Right forelimb (tissue), 1 donor: ENCODE results near the gene FCHO1.
A peak's percentile ranks its signal among the peaks of the same experiment; 100 is the strongest.
"Not testable (repeated sequence)": the region's sequence is repeated elsewhere in the genome, so short reads cannot be mapped to it uniquely, and the experiment has no call there.

Source experiments
- DNase-seq: peaks from one replicate; pipeline ENCODE4 v3.0.0-alpha.2; 2018

Gene FCHO1

DNA sequence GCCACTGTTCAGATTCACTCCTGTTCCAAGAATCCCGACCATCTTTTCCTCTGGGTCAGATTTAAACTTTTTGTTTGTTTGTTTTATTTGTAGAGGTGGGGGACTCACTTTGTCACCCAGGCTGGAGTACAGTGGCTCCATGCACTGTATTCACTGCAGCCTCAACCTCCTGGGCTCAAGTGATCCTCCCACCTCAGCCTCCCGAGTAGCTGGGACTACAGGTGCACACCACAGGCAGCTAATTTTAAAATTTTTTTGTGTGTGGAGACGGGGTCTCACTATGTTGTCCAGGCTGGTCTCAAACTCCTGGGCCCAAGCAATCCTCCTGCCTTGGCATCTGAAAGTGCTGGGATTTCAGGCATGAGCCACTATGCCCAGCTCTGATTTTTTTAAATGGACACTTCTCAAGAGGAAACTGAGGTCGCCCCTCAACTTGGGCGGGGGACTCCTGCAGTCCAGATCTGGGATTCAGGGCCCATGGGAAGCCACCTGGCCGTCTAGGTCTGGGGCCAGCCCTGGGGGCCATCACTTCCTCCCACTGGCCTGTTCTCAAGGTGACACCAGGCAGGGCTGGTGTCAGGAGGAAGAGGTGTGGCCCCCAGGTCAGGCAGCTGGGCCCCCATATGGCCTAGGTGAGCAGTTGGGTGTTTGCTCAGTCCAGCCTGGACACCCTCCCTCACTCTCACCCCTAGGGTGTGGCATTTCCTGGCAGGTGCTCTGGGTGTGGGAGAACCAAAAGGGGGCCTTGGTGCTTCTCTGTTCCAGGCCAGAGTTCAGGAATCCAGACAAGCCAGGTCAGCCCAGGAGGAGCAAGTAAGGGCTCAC is 44.9 kb downstream of the FCHO1 start:
- DNase-seq: no peak

DNA sequence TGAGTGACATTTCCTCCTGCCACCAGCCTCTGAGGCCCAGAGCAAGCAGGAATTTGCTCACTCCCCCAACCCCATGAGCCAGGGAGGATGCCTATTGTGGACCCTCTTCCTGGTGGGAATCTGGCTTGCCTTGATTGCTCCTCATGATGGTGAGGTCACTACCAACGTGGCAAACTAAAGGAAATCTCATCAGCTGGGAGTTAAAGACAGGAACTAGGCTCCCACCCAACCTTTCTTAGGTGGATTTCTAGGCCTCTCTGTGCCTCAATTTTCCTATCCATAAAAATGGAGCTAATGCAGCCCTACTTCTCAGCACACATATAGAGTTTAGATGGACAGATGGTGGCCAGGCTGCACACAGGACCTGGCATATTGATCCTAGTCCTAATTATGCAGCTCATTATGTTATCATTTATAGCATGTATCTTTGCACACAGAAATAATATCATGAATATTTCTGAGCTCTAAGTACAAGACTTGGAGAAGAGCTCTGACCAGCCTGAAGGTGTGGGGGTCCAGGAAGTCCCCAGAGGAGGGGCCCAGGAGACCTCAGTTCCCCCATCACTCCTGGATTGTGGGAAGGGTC is 45.7 kb downstream of the FCHO1 start:
- no peak for DNase-seq

GRCh38 chr19:17797424-17798201 is 46.3 kb downstream of the FCHO1 start:
- DNase-seq: no peak

DNA sequence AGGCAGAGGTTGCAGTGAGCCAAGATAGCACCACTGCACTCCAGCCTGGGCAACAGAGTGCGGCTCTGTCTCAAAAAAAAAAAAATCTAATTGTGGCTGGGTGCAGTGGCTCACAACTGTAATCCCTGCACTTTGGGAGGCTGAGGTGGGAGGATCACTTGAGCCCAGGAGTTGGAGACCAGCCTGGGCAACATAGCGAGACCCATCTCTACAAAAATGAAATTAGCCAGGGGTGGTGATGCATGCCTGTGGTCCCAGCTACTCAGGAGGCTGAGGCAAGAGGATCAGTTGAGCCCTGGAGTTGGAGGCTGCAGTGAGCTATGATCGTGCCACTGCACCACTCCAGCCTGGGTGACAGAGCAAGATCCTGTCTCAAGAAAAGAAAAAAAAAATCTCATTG is 47.3 kb downstream of the FCHO1 start:
- not testable (repeated sequence) for DNase-seq

GRCh38 chr19:17802137-17802858 is 51.0 kb downstream of the FCHO1 start:
- DNase-seq: no peak

DNA sequence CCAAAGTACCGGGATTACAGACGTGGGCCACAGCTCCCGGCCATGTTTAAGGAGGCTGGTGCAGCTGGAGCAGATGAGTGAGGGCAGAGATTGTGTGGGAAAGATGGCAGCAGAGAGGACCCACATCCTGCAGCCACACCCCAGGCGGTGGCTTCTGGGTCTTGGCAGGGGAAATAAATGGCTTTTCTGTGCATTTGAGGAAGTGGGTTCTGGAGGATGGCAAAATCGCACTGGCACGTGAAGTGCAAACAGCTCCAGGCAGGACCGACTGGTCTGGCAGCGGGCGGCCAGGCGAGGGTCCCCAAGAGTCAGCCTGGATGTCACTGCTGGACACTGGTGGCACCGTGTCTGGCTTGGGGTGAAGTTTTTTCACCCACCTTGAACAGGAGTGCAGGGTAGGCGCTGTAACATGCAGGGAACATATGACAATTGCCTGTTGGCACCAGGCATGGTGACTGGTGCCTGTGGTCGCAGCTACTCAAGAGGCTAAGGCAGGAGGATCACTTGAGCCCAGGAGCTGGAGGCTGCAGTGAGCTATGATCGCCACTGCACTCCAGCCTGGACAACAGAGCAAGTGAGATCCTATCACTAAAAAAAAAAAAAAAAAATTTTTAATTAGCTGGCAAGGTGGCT is 52.1 kb downstream of the FCHO1 start:
- DNase-seq: no peak

DNA sequence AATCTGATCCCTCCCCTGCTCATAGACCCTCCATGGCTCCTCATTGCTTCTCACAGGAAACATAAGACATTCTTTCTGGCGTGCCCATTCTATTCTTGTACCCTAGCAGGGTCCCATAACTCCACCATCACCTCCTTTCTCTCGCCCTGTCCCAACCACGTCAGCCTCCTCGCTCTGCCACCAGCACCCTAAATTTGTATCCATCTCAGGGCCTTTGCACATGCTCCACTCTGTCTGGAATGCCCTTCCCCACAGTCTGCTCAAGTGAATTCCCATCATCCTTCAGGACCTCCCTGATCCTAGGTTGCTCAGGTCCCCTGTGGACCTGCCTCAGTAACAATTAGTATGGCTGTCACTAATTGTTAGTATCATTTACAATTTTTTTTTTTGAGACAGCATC is 54.1 kb downstream of the FCHO1 start:
- no peak for DNase-seq

GRCh38 chr19:17806945-17807344 is 55.7 kb downstream of the FCHO1 start:
- DNase-seq: no peak

- DNase-seq: no peak
These were observed 56.5 kb downstream of the FCHO1 start for GRCh38 chr19:17807731-17808316.

DNA sequence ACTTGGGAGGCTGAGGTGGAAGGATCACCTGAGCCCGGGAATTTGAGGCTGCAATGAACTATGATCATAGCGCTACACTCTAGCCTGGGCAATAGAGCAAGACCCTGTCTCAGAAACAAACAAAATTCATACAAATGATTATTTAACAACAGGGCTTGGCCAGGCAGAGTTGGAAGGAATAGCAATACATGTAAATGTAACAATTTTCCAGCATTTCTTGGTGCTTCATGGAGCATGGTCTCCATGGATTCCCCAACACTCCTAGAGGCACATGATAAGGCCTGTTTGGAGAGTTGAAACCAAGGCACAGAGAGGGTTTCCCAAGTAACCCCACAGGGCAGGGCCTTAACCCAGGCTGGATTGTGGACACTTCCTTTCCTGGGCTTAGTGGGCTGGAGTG is 59.8 kb downstream of the FCHO1 start:
- DNase-seq: no peak

GRCh38 chr19:17811681-17812080 is 60.4 kb downstream of the FCHO1 start:
- no peak for DNase-seq

DNA sequence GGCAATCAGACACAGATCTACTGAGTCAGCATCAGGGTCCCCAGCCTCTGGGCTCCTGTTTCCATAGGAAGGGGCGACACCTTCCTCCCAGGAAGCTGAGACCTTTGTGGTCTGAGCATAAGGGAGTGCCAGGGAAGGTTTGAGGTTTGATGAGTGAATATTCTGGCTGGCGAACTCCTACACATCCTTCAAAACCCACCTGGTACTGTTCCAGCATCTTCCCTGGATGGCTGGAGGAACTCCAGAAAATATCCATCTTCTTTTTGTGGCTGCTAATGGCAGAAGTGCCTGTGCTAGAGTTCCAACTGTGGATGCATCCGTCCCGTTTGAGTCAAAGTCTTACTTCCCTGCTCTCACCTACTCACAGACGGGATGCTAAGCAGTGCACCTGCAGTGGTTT is 60.8 kb downstream of the FCHO1 start:
- no peak for DNase-seq

GRCh38 chr19:17817668-17818363 is 66.5 kb downstream of the FCHO1 start:
- DNase-seq: no peak

DNA sequence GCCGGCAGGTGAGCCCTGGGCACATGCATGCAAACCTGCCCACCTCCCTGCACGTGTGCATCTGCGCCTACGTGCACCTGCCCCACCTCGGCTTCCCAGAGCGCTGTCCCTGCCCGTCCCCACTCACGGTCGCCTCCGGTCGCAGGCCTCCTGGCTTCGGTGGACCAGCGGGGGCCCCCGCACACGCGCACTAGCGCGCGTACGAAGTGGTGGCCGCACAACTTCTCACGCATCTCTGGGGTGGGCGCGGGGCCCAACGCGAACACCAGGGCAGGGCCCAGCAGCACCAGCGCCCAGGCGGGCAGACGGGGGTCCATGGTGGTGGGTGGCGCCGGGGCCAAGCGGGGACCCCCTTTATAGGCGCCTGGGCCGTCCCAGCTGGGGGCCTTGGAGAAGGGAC is 69.9 kb downstream of the FCHO1 start, which contains the start of gene INSL3:
INSL3 (minus strand) TSS at position 330 of the 400 bp plus-strand sequence; CDS start at position 317, 13 bp downstream.
- DNase-seq: no peak

- no peak for DNase-seq
These were observed 73.1 kb downstream of the FCHO1 start for GRCh38 chr19:17824339-17824738.

GRCh38 chr19:17826508-17827056 is 75.3 kb downstream of the FCHO1 start:
- no peak for DNase-seq

DNA sequence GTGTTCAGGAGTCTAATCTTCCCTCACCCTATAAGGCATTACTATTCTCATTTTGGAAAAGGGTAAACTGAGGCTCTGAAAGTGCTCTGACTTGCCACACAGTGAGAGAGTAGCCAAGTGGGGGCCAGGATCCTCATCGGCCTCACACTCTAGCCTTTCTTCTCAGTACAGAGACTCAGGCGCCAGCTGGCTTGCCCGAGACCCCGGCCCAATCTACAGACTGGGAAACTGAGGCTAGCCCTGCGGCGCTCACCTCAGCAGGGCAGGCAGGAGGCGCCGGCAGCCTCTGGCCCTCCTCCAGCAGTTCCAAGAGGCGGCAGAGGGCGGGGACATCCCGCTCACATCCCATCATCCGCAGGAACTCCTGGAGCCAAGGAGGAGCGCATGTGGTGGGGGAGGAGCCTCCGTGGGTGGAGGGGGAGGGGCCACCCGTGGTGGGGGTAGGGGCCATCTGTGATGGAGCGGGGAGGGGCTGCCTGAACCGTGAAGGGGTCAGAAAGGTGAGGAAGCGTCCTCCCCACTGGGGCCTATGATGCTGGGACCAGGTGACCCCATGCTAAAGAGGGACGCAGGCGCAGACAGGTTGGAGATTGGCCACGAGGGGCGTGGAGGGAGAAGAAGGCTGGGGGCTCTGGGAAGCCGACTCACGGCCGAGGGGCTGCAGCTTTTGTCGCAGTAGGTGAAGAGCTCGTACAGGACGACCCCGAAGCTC is 78.7 kb downstream of the FCHO1 start:
- DNase-seq: peak; percentile 60

GRCh38 chr19:17830567-17831418 is 79.5 kb downstream of the FCHO1 start:
- peak; percentile 85 for DNase-seq

- DNase-seq: no peak
These were observed 80.2 kb downstream of the FCHO1 start for GRCh38 chr19:17831419-17831888.
